GM12873 (cell line): ENCODE data around the gene LGI2.

Experiments
- CTCF ChIP-seq: IDR thresholded peaks from 2 replicates; pipeline ENCODE4 v1.5.1; 2012; ENCODE audit warnings: low read depth, mild to moderate bottlenecking, moderate library complexity, low read length, control low read depth; ENCODE audit not compliant: insufficient read depth; ENCODE audit errors: missing control alignments

LGI2 gene

DNA sequence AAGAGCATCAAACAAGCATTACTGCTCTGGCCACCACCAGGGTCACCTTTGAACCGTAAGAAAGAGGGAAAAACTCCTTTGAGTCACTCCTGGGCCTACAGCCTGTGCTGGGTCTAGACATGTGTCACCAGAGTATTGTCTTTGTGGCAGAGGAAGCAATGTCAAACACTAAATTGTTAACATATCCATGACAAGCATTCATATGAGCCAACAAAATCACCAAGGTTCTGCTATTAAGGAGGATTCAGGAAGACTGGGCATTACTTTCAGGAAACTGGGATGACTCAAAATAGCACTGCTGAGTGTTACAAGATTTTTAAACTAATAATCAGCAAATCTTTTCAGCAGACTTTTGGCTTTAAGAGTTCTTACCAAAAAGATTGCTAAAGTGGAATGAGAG is 28.1 kb downstream of the LGI2 start:
- no peak for TF ChIP-seq CTCF

DNA sequence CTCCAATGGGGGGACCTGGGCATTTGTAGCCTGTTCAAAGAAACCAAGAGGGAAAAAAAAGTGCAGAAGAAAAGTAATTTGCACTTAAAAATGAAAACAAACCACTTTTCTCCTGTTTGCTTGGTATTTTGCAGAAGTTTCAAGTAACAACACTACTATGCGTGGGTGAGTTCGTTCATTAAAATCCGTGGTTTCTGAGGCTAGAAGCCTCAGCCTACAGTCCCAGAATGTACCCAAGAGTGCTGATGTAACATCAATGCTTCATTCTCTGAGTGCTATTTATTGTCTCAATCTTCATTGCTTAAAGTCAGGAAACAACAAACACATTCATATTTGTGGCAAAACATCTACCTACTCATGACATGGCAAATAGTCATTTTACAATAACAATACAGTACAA is 29.2 kb downstream of the LGI2 start:
- no peak for TF ChIP-seq CTCF

DNA sequence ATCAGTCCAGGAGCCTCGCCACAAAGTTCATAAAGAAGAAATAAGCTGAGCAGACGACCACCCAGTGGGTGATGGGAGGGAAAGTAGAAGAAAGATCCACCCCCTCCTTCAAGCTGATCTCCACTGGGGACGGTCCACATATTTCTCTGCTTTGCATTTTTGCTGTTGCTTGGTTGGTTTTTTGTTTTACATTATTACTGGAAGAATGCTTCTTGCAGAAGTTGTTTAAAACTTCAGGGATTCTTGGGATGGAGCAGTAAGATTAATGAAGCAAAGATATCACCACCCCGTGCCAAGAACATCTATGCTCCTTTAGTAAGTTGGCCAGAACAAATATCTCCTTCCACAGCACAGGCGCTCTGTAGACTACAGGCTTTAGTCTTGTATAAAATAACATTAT is 30.1 kb downstream of the LGI2 start:
- no peak for TF ChIP-seq CTCF

DNA sequence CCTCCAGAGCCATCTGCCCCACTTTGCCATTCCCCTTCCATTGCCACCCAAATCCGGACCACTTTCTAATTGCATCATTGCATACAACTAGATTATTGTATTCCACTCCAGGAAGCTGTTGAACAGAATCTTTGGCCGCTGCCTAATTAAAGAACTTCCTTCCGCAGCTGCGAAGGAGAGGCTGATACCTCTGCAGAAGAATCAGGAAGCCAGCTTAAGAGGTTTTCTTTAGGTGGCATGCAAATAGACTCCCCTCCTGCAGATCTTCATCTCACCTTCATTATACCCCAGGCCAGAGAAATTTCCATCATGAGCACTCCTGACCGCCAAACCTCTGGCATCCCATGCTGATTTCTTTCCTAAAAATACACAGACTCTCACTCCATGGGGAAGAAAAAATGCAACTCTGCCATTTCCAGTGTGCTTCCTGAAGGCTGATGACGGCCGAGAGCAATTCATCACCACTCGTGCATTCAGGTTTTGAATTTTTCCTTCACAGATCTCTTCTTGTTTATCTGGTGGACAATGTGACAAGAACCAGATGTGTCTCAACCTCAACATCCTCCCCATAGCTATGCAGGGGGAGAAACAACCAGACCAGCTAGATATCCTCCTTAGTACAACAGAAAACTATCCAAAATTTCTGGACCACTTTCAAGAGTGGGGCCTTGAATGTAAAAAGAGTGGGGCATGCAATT is 31.2 kb downstream of the LGI2 start:
- TF ChIP-seq CTCF = no peak

DNA sequence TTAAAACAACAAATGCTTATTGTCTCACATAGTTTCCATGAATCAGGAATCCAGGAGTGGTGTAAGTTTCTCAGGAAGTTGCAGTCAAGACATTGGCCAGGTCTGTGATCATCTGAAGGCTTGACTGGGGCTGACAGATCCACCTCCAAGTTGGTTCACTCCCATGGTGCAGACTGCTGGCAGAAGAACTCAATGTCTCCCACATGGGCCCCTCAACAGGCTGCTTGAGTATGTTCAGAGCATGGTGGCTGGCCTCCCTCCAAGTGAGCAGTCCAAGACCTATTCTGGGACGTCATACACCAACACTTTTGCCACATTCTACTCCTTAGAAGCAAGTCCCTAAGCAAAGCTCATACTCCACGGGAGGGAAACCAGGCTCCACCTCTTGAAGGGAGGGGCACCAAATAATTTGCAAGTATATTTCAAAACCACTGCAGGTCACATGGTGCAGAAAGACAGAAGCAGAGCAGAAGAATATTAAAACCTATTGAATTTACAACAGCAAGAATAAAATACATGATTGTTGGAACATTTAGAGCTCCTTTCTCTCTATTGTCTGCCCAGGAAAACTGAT is 35.3 kb downstream of the LGI2 start:
- TF ChIP-seq CTCF = no peak

GRCh38 chr4:24993551-24994080 is 37.1 kb downstream of the LGI2 start:
- no peak for TF ChIP-seq CTCF

GRCh38 chr4:24992968-24993367 is 37.8 kb downstream of the LGI2 start:
- no peak for TF ChIP-seq CTCF
